GM10266 (cell line): Measurements from ENCODE around the gene TEX22.

Source experiments
- DNase-seq: peaks from one replicate; pipeline ENCODE4 v3.0.0; 2012; ENCODE audit errors: extremely low spot score
- TF ChIP-seq, protein P1 (sequence below): IDR thresholded peaks from 2 replicates; pipeline ENCODE4 v1.5.1; 2012; ENCODE audit warnings: mild to moderate bottlenecking, low read depth; ENCODE audit not compliant: control insufficient read depth, insufficient read depth; ENCODE audit errors: missing control alignments

The TEX22 gene

DNA sequence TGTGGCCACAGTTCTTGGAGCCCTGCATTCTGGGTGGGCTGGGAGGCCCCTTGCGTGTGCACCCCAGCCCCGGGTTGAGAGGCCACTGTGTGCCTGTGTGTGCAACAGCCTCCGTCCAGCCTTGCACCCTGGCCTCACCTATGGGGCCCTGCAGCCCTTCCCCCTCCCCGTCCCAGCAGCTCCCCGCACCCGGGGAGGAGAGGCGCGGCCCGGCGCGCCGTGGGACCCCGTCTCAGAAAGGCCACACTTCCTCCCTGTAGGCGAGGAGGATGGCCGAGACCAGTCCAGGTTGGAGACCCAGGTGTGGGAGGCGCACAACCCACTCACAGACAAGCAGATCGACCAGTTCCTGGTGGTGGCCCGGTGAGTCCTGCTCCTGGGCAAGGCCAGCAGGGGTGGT lies 59.7 kb downstream of the TEX22 start:
- TF ChIP-seq, protein P1, sequence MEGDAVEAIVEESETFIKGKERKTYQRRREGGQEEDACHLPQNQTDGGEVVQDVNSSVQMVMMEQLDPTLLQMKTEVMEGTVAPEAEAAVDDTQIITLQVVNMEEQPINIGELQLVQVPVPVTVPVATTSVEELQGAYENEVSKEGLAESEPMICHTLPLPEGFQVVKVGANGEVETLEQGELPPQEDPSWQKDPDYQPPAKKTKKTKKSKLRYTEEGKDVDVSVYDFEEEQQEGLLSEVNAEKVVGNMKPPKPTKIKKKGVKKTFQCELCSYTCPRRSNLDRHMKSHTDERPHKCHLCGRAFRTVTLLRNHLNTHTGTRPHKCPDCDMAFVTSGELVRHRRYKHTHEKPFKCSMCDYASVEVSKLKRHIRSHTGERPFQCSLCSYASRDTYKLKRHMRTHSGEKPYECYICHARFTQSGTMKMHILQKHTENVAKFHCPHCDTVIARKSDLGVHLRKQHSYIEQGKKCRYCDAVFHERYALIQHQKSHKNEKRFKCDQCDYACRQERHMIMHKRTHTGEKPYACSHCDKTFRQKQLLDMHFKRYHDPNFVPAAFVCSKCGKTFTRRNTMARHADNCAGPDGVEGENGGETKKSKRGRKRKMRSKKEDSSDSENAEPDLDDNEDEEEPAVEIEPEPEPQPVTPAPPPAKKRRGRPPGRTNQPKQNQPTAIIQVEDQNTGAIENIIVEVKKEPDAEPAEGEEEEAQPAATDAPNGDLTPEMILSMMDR, result no peak
- DNase-seq, result no peak

- TF ChIP-seq, protein P1, result no peak
- no peak for DNase-seq
Measured at GRCh38 chr14:105458571-105458970, 60.2 kb downstream of the TEX22 start.

GRCh38 chr14:105460116-105460515 lies 61.8 kb downstream of the TEX22 start:
- no peak for DNase-seq
- TF ChIP-seq, protein P1, result no peak

- no peak for DNase-seq
- TF ChIP-seq, protein P1, result no peak
Measured at GRCh38 chr14:105460616-105461015, 62.3 kb downstream of the TEX22 start.

GRCh38 chr14:105461903-105462302 lies 63.6 kb downstream of the TEX22 start:
- no peak for DNase-seq
- TF ChIP-seq, protein P1, result no peak
